Mucosa of stomach (tissue), 1 donor: ENCODE results near the gene CEP85L.

ENCODE experiments used
- H3K27me3 ChIP-seq: one replicate; pipeline ENCODE4 v1.7.0; 2013; ENCODE audit warnings: mild to moderate bottlenecking, low read length; ENCODE audit not compliant: control insufficient read depth, insufficient read depth
- H3K36me3 ChIP-seq: one replicate; pipeline ENCODE4 v1.7.0; 2013; ENCODE audit warnings: low read length; ENCODE audit not compliant: control insufficient read depth, insufficient read depth
- H3K4me1 ChIP-seq: one replicate; pipeline ENCODE4 v1.7.0; 2013; ENCODE audit warnings: mild to moderate bottlenecking, low read length; ENCODE audit not compliant: control insufficient read depth, insufficient read depth
- H3K4me3 ChIP-seq: one replicate; pipeline ENCODE4 v1.7.0; 2013; ENCODE audit warnings: low read length
- H3K9ac ChIP-seq: one replicate; pipeline ENCODE4 v1.7.0; 2013; ENCODE audit warnings: mild to moderate bottlenecking, low read length, moderate library complexity
- H3K9me3 ChIP-seq: one replicate; pipeline ENCODE4 v1.7.0; 2013; ENCODE audit warnings: mild to moderate bottlenecking, low read length, moderate library complexity; ENCODE audit not compliant: control insufficient read depth
- donor health status: Pancreatic carcinoma.

Gene CEP85L

DNA sequence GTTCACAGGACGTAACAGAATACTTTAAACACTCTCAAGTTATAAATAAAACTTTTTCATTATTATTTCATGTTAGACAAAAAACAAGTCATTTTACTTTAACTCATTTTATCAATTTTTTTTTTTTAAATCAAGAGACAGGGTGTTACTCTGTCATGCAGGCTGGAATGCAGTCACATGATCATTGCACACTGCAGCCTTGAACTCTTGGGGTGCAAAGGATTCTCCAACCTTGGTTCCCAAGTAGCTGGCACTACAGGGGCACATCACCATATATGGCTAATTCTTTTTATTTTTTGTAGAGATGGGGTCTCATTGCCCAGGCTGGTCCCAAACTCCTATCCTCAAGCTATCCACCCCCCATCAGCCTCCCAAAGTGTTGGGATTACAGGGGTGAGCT, 89.1 kb downstream of the CEP85L start:
- Histone ChIP-seq H3K4me3 (no peak overlapping the region), H3K9ac (no peak overlapping the region), H3K27me3 (no peaks in the 10 kb centered on the region), H3K36me3 (no peaks in the 10 kb centered on the region), H3K4me1 (no peaks in the 10 kb centered on the region), H3K9me3 (no peaks in the 10 kb centered on the region)

DNA sequence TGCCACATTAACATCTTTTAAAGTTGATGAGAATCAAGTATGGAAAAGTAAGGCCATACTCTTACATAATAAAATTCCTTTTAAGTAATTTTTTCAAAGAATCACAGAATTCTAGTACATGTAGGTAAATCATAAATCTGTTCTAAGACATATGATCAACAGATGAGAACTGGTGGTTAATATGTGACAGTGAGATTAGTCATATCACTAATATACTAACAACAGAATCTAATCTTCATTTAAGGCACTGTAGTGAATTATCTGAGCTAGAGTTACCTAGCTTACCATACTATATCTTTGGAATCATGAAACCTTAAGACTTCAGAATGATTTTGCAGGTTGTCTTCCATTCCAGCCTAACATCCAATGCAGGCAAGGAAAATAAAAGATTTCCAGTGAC, 91.7 kb downstream of the CEP85L start:
- H3K9me3 ChIP-seq, result no peaks in the 10 kb centered on the region
- no peak overlapping the region for H3K9ac ChIP-seq
- H3K4me3 ChIP-seq, result no peak overlapping the region

DNA sequence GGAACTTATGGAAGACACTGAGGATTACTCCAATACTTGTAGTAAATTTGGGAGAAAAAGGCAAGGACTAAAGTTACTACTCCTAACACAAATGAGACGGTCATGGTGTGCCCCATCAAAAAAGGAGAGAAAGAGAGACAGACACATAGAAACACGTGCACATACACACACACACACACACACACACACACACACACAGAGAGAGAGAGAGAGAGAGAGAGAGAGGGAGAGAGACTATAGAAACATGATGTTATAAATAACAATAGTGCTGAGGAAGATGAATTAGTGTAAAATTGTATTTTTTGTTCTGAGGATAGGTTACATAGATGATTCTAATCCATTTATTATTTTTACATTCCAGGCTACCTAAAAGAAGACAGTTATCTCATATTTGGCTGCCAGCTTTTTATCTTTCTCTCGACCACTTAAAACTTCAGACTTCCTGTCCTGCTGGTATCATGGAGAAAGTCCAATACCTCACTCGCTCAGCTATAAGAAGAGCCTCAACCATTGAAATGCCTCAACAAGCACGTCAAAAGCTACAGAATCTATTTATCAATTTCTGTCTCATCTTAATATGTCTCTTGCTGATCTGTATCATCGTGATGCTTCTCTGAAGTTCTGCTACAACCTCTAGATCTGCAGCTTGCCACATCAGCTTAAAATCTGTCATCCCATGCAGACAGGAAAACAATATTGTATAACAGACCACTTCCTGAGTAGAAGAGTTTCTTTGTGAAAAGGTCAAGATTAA, 92.8 kb downstream of the CEP85L start:
- H3K36me3 ChIP-seq, result no peaks in the 10 kb centered on the region
- no peak overlapping the region for H3K4me3 ChIP-seq
- H3K27me3 ChIP-seq, result no peaks in the 10 kb centered on the region
- no peaks in the 10 kb centered on the region for H3K4me1 ChIP-seq
- H3K9me3 ChIP-seq, result no peaks in the 10 kb centered on the region
- H3K9ac ChIP-seq, result no peak overlapping the region

More for the DNA sequence above, 91.7 kb downstream of the CEP85L start:
- no peaks in the 10 kb centered on the region for H3K27me3 ChIP-seq
- no peaks in the 10 kb centered on the region for H3K36me3 ChIP-seq
- no peaks in the 10 kb centered on the region for H3K4me1 ChIP-seq

DNA sequence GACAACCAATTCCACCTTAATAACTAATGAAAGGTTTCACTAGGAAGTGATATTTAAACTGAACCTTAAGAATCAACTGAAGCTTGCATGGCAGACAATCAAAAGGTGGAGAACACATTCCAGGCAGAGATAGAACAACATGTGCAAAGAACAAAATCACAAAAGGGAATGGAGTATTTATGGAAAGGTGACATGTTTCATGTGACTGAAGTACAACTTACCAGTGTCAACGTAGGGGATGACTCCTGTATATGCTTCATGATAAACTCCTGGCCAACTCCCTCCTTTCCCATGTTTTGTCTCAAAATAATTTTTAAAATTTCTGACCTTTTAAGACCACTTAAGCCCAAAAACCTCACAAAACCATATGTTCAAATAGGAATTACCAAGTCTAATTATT, 96.7 kb downstream of the CEP85L start:
- H3K4me3 ChIP-seq, result no peak overlapping the region
- H3K9ac ChIP-seq, result no peak overlapping the region
- H3K36me3 ChIP-seq, result no peaks in the 10 kb centered on the region
- H3K27me3 ChIP-seq, result no peaks in the 10 kb centered on the region
- H3K9me3 ChIP-seq, result no peaks in the 10 kb centered on the region
- no peaks in the 10 kb centered on the region for H3K4me1 ChIP-seq

DNA sequence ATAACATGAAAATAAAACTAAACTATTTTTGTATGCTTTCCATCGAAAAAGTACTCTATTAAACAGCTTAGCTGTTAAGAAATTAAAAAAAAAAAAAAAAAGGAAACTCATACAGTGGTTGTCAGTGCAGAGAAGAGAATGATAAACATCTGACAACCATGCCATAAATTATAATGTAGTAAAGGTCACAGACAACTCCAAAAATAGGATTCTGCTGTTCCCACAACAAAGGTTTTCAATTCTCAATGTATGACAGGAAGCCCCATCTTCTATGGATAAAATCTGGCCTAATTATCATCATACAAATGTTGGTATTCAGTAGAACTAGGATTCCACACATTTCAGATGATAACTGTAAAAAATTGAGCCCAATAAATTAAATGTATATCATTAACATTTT, 98.3 kb downstream of the CEP85L start:
- Histone ChIP-seq H3K27me3 (no peaks in the 10 kb centered on the region), H3K9me3 (no peaks in the 10 kb centered on the region), H3K4me1 (no peaks in the 10 kb centered on the region), H3K36me3 (no peaks in the 10 kb centered on the region), H3K9ac (no peak overlapping the region), H3K4me3 (no peak overlapping the region)

DNA sequence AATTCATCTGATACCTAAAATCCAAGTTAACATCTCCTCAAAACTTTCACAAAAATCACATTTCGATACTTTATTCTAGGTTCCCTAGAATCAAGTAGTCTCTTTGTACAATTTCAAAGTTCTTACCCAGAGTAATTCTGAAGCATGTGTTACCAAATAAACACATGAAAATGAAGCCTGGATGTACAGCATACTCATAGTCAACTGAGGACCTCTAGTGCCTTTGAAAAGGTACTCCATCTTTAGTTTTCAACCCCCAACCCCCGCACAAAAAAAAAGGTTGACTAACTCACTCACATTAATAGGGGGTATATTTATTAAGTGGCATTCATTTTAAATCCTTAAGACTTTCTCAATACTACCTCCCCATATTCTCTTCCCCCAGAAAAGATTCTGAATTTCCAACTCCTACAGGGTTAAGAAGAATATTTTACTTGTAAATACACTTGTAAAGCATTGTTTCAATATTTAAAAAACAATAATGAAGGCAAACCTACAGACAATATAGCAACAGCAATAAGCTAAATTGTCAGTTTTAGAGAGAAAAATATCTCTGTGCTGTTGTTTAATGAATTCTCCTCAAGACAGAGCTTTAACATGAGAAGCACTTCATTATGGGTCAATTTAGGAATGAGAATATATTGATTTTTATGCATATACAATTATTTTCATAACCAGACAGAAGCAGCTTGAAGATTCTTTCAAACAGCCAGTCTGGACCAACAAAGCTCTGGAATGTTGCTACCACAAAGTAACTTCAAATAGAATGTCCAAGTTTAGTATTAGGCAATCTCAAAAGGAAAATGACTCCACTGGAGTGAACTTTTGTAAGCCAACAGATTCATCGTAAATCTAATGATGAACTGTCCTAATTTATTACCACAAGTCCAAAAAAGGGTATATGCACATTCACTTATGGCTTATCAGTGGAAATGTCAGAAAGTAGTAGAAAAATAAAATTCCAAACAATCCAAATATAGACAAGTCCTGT, 100.0 kb downstream of the CEP85L start:
- peaks cover 7% of the 10 kb centered on the region for H3K4me1 ChIP-seq
- no peaks in the 10 kb centered on the region for H3K36me3 ChIP-seq
- no peak overlapping the region for H3K9ac ChIP-seq
- no peak overlapping the region for H3K4me3 ChIP-seq
- H3K27me3 ChIP-seq, result no peaks in the 10 kb centered on the region
- no peaks in the 10 kb centered on the region for H3K9me3 ChIP-seq

DNA sequence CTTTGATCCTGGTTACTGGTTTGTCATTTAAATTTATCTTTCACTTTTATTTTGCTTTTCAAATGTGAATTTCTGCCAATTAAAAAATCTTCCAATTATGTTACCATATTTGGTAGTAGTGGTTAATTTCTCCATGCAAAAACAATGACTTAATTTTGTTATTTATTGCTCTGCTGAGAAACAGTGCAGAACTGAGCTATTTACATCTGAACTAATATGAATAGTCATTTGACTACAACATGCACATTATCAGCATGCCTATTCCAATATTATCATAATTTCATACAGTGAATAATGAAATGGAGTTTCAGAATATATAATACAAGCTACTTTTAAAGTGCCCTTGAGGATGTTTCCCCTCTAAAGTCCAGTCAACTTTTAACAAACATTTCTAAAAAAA, 102.8 kb downstream of the CEP85L start:
- H3K36me3 ChIP-seq, result no peaks in the 10 kb centered on the region
- no peak overlapping the region for H3K9ac ChIP-seq
- H3K27me3 ChIP-seq, result no peaks in the 10 kb centered on the region
- no peaks in the 10 kb centered on the region for H3K9me3 ChIP-seq
- H3K4me1 ChIP-seq, result peaks cover 14% of the 10 kb centered on the region
- H3K4me3 ChIP-seq, result no peak overlapping the region

DNA sequence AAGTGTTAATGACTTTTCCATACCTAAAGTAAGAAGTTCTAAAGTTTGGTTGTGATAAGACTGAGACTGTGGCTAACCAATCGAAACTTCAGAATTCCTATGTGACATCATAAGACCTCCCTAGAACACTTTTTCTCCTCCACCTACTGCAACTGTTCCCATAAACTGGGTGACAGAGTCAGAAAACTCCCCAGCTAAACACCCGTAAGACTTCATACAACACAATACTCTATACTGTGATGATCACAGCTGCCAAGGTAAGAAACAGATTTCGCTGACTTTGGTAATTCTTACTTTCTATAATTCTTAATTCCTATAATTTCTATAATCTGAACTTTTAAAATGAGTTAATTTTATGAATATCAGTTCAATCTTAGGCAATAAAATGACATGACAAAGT, 103.3 kb downstream of the CEP85L start, which contains the start of gene PLN:
PLN (plus strand) TSS at position 161 of the 400 bp plus-strand sequence. CDS start 10,626 bp downstream, outside the sequence.
- no peaks in the 10 kb centered on the region for H3K36me3 ChIP-seq
- H3K27me3 ChIP-seq, result no peaks in the 10 kb centered on the region
- H3K9ac ChIP-seq, result no peak within 1 kb of the TSS
- H3K9me3 ChIP-seq, result no peaks in the 10 kb centered on the region
- H3K4me3 ChIP-seq, result no peak within 1 kb of the TSS
- H3K4me1 ChIP-seq, result peaks cover 14% of the 10 kb centered on the region

DNA sequence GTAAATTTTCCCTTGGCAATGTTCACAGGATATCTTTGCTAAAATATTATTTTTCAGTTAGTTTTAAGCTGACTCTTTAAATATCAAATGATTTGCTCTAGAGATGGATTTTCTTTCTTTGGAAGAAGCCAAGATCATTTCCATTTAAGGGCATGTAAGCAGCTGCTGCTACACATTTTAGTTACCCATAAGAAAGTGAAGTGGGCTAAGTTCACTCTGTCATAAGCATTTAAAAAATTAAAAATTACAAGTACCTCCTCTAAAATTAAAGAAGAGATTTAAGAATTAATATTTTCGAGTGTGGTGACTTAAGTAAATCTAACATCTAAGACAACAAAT, 104.5 kb downstream of the CEP85L start:
- H3K27me3 ChIP-seq, result no peaks in the 10 kb centered on the region
- no peak overlapping the region for H3K9ac ChIP-seq
- H3K9me3 ChIP-seq, result no peaks in the 10 kb centered on the region
- no peaks in the 10 kb centered on the region for H3K36me3 ChIP-seq
- H3K4me1 ChIP-seq, result peaks cover 14% of the 10 kb centered on the region
- no peak overlapping the region for H3K4me3 ChIP-seq

DNA sequence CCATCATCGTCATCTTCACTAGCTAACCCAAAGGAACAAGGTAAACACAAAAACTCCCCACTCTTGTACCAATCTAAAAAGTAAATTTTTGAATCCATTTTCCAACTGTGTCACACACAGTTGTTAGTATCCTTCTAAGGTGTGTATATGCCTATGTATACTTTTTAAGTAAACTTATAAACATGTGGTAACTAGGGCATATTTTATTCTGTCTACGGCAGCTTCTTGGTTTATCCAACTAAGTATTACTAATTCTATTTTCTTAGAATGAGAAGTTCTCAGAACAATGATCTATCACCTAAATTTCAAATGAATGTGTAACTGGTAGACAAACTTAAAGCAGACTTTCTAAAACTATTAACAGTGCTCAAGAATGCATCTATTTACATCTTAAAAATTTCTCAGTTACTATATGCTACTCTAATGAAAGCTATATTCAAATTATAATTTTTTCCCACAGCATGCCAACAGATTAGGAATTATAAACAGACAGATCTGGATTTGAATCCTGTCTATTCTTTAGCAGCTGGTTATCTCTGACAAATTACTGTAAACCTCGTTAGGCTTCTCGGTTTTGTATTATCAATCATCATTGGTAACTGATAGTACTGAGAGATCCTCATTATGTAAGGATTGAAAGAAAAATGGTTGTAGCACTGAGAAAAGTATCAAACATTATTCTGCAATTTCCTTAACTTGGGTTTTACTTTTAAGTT, 105.1 kb downstream of the CEP85L start:
- H3K27me3 ChIP-seq, result no peaks in the 10 kb centered on the region
- no peaks in the 10 kb centered on the region for H3K9me3 ChIP-seq
- H3K4me1 ChIP-seq, result peaks cover 14% of the 10 kb centered on the region
- H3K9ac ChIP-seq, result no peak overlapping the region
- no peaks in the 10 kb centered on the region for H3K36me3 ChIP-seq
- H3K4me3 ChIP-seq, result no peak overlapping the region

DNA sequence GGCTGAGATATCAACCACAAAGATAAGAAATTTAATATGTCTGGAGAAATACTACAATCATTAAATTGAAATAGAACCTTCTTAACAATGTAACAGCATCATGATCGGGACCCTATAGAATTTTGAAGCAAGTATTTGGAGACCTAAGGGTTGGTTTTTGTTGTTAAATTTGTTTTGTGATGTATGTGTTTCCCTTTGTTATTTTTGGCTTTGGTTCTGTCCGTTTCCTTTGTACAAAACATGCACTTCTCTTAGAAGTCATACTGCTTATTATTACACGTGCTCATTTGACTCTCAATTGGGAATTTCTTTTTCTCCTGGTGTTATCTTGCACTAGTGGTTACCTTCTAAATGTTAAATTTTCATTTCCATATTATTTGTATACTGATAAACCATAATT, 107.3 kb downstream of the CEP85L start:
- Histone ChIP-seq H3K9me3 (no peaks in the 10 kb centered on the region), H3K9ac (no peak overlapping the region), H3K4me3 (no peak overlapping the region), H3K27me3 (no peaks in the 10 kb centered on the region), H3K36me3 (no peaks in the 10 kb centered on the region), H3K4me1 (peaks cover 14% of the 10 kb centered on the region)
